Measurements from ENCODE around the gene SEC14L6.
"Not testable (repeated sequence)": the region's sequence is repeated elsewhere in the genome, so short reads cannot be mapped to it uniquely, and the experiment has no call there.

DNA sequence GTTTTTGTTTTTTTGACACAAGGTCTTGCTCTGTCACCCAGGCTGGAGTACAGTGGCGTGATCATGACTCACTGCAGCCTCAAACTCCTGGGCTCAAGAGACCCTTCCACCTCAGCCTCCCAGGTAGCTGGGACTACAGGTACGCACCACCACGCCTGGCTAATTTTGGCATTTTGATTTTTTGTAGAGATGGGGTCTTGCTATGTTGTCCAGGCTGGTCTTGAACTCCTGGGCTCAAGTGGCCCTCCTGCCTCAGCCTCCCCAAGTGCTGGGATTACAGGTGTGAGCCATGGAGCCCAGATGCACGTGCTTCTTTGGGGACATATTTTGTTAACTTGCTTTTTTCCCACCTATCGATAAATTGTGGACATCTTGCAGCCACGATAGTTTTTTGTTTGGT lies 20.7 kb upstream of the SEC14L6 start:
- not testable (repeated sequence) for TF ChIP-seq POLR2AphosphoS5 (IDR thresholded peaks at IDR 0.05; ENCODE audit: borderline replicate concordance, low read depth, low read length); EZH2 (IDR thresholded peaks at IDR 0.05)
